Caco-2 (cell line): ENCODE data around the gene FAT3. TPM values are rescaled to one million over a fixed set of nuclear protein-coding genes. Genes with fewer than 3 reads are reported as not detected.

Source experiments
- BruUV-seq: library from RNA; stranded (reverse); fragments of 400-500 nt; replicated peaks from 2 replicates; lab custom pipeline; 2021; lab: Mats Ljungman, UMichigan
- CTCF ChIA-PET: fragments of 300-600 bp; sonication (Branson Sonifier 250); formaldehyde crosslinking; loops from one replicate; lab custom pipeline; 2022; ENCODE audit warnings: antibody characterized with exemption; lab: Charles Lee
- POLR2A ChIA-PET: fragments of 300-600 bp; sonication (Branson Sonifier 250); formaldehyde crosslinking; loops from one replicate; lab custom pipeline; 2022; ENCODE audit warnings: antibody characterized with exemption; lab: Charles Lee
- DNase-seq, 2 experiments: peaks; one replicate each; pipeline versions ENCODE4 v3.0.0 to v3.0.0-alpha.2; 2020 to 2022
- H3K27me3 ChIP-seq: replicated peaks from 2 replicates; pipeline ENCODE4 v1.6.0; 2011; ENCODE audit warnings: low read length; ENCODE audit not compliant: control insufficient read depth, insufficient read depth
- H3K36me3 ChIP-seq: 2 replicates; pipeline ENCODE4 v1.5.1; 2011; ENCODE audit warnings: low read length; ENCODE audit not compliant: control insufficient read depth, insufficient read depth
- H3K4me1 ChIP-seq: fragments of 250-450 bp; sonication (Bioruptor Pico); 2 replicates; pipeline ENCODE4 v1.5.1; 2020; ENCODE audit warnings: mild to moderate bottlenecking
- H3K4me3 ChIP-seq: 2 replicates; pipeline ENCODE4 v1.5.1; 2011; ENCODE audit warnings: low read depth, mild to moderate bottlenecking, control low read depth, low read length
- H3K9me3 ChIP-seq: fragments of 250-450 bp; sonication (Bioruptor Pico); 2 replicates; pipeline ENCODE4 v1.5.1; 2020; ENCODE audit warnings: mild to moderate bottlenecking, moderate library complexity
- H3K27ac Mint-ChIP-seq: one replicate; pipeline ENCODE4 v1.8.0; 2022; ENCODE audit warnings: mixed read lengths; ENCODE audit not compliant: unreplicated experiment
- H3K27me3 Mint-ChIP-seq: one replicate; pipeline ENCODE4 v1.8.0; 2022; ENCODE audit warnings: mixed read lengths; ENCODE audit not compliant: insufficient read depth, unreplicated experiment
- H3K36me3 Mint-ChIP-seq: one replicate; pipeline ENCODE4 v1.8.0; 2022; ENCODE audit warnings: mild to moderate bottlenecking, mixed read lengths; ENCODE audit not compliant: insufficient read depth, unreplicated experiment
- H3K4me1 Mint-ChIP-seq: one replicate; pipeline ENCODE4 v1.8.0; 2022; ENCODE audit warnings: low read depth, mixed read lengths; ENCODE audit not compliant: unreplicated experiment
- H3K4me3 Mint-ChIP-seq: one replicate; pipeline ENCODE4 v1.8.0; 2022; ENCODE audit warnings: mild to moderate bottlenecking, moderate library complexity, mixed read lengths; ENCODE audit not compliant: unreplicated experiment
- H3K9me3 Mint-ChIP-seq: one replicate; pipeline ENCODE4 v1.8.0; 2022; ENCODE audit warnings: mixed read lengths; ENCODE audit not compliant: unreplicated experiment
- intact Hi-C: fragments of 100-400 bp; cut with micrococcal nuclease; formaldehyde crosslinking; loops from one replicate; pipeline ENCODE4 v1.10.0; 2022; ENCODE audit not compliant: unreplicated experiment
- total RNA-seq: library from RNA; stranded (reverse); gene quantifications from 2 replicates; pipeline ENCODE4 v1.2.3, GENCODE V29; 2022
- TF ChIP-seq, protein P1 (sequence below), 2 experiments: fragments of 200-600 bp in 1 of 2; IDR thresholded peaks; 1 replicate in 1 of 2; 2 replicates in 1 of 2; pipeline versions ENCODE4 v1.5.1 to v1.8.0; 2011 to 2022; ENCODE audit warnings: antibody characterized with exemption in 1 of 2, control low read depth in 1 of 2, inconsistent platforms in 1 of 2, low read depth in 1 of 2, low read length in 1 of 2, mild to moderate bottlenecking in 1 of 2, moderate library complexity in 1 of 2; ENCODE audit not compliant: insufficient read depth in 1 of 2, severe bottlenecking in 1 of 2, unreplicated experiment in 1 of 2

FAT3 gene
- total RNA-seq, 1 experiment from 2014 or later, result 0.02 TPM

DNA sequence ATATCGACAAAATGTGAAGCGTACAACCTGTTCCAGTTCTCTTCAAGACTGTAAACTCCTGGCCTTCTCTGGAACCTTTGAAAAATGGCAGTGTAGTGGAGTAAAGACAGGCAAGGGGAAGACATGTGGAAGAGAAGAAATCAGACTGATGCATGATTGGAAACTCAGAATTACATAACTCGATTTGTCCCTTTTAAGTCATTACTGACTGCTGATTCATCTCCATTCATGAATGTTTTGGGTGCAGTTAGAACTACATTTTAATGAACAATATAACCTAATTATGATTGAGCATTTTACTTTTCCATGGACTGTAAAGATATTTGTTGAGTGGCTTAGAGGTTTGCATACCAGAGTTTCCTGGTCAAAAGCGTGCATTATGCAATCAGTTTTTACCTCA lies 32.9 kb downstream of the FAT3 start:
- no peaks in the 10 kb centered on the region for H3K27me3 ChIP-seq
- BruUV-seq, result no TSS peak
- intact Hi-C loops, result no loop called here

DNA sequence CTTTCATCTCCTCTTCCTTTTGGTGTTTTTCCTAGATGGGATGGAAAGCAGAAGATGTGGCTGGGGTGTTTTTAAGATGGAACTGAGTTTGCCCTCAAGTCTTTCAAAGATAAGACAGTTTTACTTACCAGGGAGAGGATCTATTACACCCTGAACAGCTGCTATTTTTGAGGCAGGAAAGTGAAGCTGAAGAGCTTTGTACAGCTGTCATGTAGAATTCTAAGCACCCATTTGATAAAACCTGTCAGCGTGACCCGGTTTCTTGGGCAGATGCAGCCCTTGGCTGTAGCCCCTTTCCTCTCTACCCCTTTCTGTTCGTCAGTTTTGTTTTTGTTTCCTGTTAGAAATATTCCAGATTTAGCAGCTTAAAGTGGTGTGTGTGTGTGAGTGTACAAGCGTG lies 35.2 kb downstream of the FAT3 start:
- no peaks in the 10 kb centered on the region for H3K27me3 ChIP-seq
- H3K4me1 ChIP-seq, result no peaks in the 10 kb centered on the region
- no TSS peak for BruUV-seq
- Mint-ChIP-seq H3K4me3 (no peak overlapping the region), H3K27me3 (no peaks in the 10 kb centered on the region), H3K9me3 (peaks cover 10% of the 10 kb centered on the region), H3K36me3 (no peaks in the 10 kb centered on the region), H3K27ac (no peak overlapping the region), H3K4me1 (no peaks in the 10 kb centered on the region)
- intact Hi-C loops, result no loop called here
- TF ChIP-seq, protein P1, sequence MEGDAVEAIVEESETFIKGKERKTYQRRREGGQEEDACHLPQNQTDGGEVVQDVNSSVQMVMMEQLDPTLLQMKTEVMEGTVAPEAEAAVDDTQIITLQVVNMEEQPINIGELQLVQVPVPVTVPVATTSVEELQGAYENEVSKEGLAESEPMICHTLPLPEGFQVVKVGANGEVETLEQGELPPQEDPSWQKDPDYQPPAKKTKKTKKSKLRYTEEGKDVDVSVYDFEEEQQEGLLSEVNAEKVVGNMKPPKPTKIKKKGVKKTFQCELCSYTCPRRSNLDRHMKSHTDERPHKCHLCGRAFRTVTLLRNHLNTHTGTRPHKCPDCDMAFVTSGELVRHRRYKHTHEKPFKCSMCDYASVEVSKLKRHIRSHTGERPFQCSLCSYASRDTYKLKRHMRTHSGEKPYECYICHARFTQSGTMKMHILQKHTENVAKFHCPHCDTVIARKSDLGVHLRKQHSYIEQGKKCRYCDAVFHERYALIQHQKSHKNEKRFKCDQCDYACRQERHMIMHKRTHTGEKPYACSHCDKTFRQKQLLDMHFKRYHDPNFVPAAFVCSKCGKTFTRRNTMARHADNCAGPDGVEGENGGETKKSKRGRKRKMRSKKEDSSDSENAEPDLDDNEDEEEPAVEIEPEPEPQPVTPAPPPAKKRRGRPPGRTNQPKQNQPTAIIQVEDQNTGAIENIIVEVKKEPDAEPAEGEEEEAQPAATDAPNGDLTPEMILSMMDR (IDR thresholded peaks at IDR 0.05; ENCODE audit: insufficient read depth in 1 of 2, low read depth in 1 of 2, low read length in 1 of 2, severe bottlenecking in 1 of 2, unreplicated experiment in 1 of 2), result no peak
- ChIA-PET CTCF (no interaction called here), POLR2A (no interaction called here)
- H3K9me3 ChIP-seq, result no peaks in the 10 kb centered on the region
- H3K36me3 ChIP-seq, result no peaks in the 10 kb centered on the region
- no peak overlapping the region for H3K4me3 ChIP-seq
- no peak for DNase-seq

More for the DNA sequence above, 32.9 kb downstream of the FAT3 start:
- Mint-ChIP-seq H3K27me3 (no peaks in the 10 kb centered on the region), H3K27ac (no peak overlapping the region), H3K9me3 (peaks cover 10% of the 10 kb centered on the region), H3K4me3 (no peak overlapping the region), H3K4me1 (no peaks in the 10 kb centered on the region), H3K36me3 (no peaks in the 10 kb centered on the region)
- TF ChIP-seq, protein P1 (IDR thresholded peaks at IDR 0.05; ENCODE audit: insufficient read depth in 1 of 2, low read depth in 1 of 2, low read length in 1 of 2, severe bottlenecking in 1 of 2, unreplicated experiment in 1 of 2), result no peak
- ChIA-PET CTCF (no interaction called here), POLR2A (no interaction called here)
- Histone ChIP-seq H3K36me3 (no peaks in the 10 kb centered on the region), H3K4me3 (no peak overlapping the region), H3K9me3 (no peaks in the 10 kb centered on the region), H3K4me1 (no peaks in the 10 kb centered on the region)
- no peak for DNase-seq

DNA sequence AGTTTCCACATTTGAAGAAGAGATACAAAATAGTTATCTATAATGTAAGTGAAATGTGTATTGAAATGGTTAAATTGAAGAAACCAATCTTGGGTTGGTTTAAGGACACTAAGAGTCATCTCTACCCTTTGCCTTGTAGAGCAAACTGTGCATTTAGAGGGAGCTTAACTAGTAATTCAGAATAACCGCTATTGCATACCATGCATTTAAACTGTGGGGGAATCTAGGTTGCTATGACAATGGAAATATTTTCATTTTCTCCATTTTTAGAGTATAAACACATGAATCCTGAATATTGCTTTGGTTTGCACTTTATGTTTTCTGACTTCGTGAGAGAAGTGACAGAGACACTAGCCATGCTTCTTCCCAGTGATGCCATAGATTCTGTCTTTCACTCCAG lies 39.7 kb downstream of the FAT3 start:
- Mint-ChIP-seq H3K4me1 (peaks cover 43% of the 10 kb centered on the region), H3K36me3 (no peaks in the 10 kb centered on the region), H3K4me3 (no peak overlapping the region), H3K27me3 (no peaks in the 10 kb centered on the region), H3K9me3 (no peaks in the 10 kb centered on the region), H3K27ac (no peak overlapping the region)
- H3K4me1 ChIP-seq, result peaks cover 34% of the 10 kb centered on the region
- no peak overlapping the region for H3K4me3 ChIP-seq
- H3K36me3 ChIP-seq, result no peaks in the 10 kb centered on the region
- no peak for DNase-seq
- ChIA-PET POLR2A (no interaction called here), CTCF (no interaction called here)
- TF ChIP-seq, protein P1 (IDR thresholded peaks at IDR 0.05; ENCODE audit: insufficient read depth in 1 of 2, low read depth in 1 of 2, low read length in 1 of 2, severe bottlenecking in 1 of 2, unreplicated experiment in 1 of 2), result no peak
- 0 out of 2 replicates have a peak, but pooled peaks cover 5% of the 10 kb centered on the region for H3K9me3 ChIP-seq
- no peaks in the 10 kb centered on the region for H3K27me3 ChIP-seq
- BruUV-seq, result no TSS peak
- intact Hi-C loops, result no loop called here
